SK-N-SH (cell line): ENCODE measurements around the gene VPS13C. TPM values are rescaled to one million over a fixed set of nuclear protein-coding genes. Genes with fewer than 3 reads are reported as not detected.

ENCODE experiments used
- CTCF ChIA-PET: fragments of 300-600, 350-600 bp; formaldehyde crosslinking; extraction: SDS; loops from one replicate; lab custom pipeline; 2021; lab: Yijun Ruan, JAX
- POLR2A ChIA-PET: fragments of 350-600 bp; sonication (Branson Sonifier 250); formaldehyde crosslinking; extraction: SDS; loops from one replicate; lab custom pipeline; 2020; ENCODE audit warnings: antibody characterized with exemption, inconsistent platforms; lab: Yijun Ruan, JAX
- DNase-seq: peaks from one replicate; pipeline ENCODE4 v3.0.0; 2012
- H2AFZ ChIP-seq: fragments of 200-600 bp; sonication (generic); 2 replicates; pipeline ENCODE4 v1.8.1; 2016; ENCODE audit warnings: antibody characterized with exemption, mild to moderate bottlenecking, low read depth
- H3F3A ChIP-seq: fragments of 200-600 bp; sonication (generic); replicated peaks from 2 replicates; pipeline ENCODE3; 2016; ENCODE audit warnings: antibody characterized with exemption, mild to moderate bottlenecking; ENCODE audit not compliant: insufficient read depth
- H3K27ac ChIP-seq, 2 experiments: fragments of 200-500 bp in 1 of 2; fragments of 200-600 bp in 1 of 2; sonication (Bioruptor generic) in 1 of 2; sonication (generic), shearing (Covaris generic) in 1 of 2; 2 replicates each; pipeline versions ENCODE4 v1.5.1 to v1.6.1; 2014 to 2016; ENCODE audit warnings: low read depth in 2 of 2, inconsistent platforms in 1 of 2, low read length in 1 of 2, mild to moderate bottlenecking in 1 of 2, mixed read lengths in 1 of 2
- H3K27me3 ChIP-seq: fragments of 200-600 bp; sonication (generic), shearing (Covaris generic); 2 replicates; pipeline ENCODE4 v1.6.1; 2016; ENCODE audit warnings: mixed run types; ENCODE audit not compliant: insufficient read depth
- H3K36me3 ChIP-seq, 2 experiments: fragments of 200-500 bp in 1 of 2; fragments of 200-600 bp in 1 of 2; sonication (Bioruptor generic) in 1 of 2; sonication (generic) in 1 of 2; replicated peaks in 1 of 2; 2 replicates each; pipeline versions ENCODE3 to v1.5.1; 2014 to 2016; ENCODE audit warnings: low read length in 1 of 2, mild to moderate bottlenecking in 1 of 2; ENCODE audit not compliant: insufficient read depth in 2 of 2, control insufficient read depth in 1 of 2
- H3K4me1 ChIP-seq, 2 experiments: fragments of 200-500 bp in 1 of 2; fragments of 200-600 bp in 1 of 2; sonication (Bioruptor generic) in 1 of 2; sonication (generic), shearing (Covaris generic) in 1 of 2; 2 replicates each; pipeline versions ENCODE4 v1.5.1 to v1.6.1; 2014 to 2016; ENCODE audit warnings: low read depth in 1 of 2, low read length in 1 of 2, mixed run types in 1 of 2; ENCODE audit not compliant: insufficient read depth in 2 of 2, control insufficient read depth in 1 of 2
- H3K4me2 ChIP-seq: fragments of 200-600 bp; sonication (generic), shearing (Covaris generic); 2 replicates; pipeline ENCODE4 v1.6.1; 2017; ENCODE audit warnings: mixed run types
- H3K4me3 ChIP-seq, 2 experiments: fragments of 200-500 bp in 1 of 2; fragments of 200-600 bp in 1 of 2; sonication (Bioruptor generic) in 1 of 2; sonication (generic), shearing (Covaris generic) in 1 of 2; 2 replicates each; pipeline versions ENCODE4 v1.5.1 to v1.8.1; 2014 to 2016; ENCODE audit warnings: low read depth in 2 of 2, inconsistent platforms in 1 of 2, low read length in 1 of 2, mild to moderate bottlenecking in 1 of 2, mixed read lengths in 1 of 2, moderate library complexity in 1 of 2
- H3K79me2 ChIP-seq: fragments of 200-600 bp; sonication (generic); 2 replicates; pipeline ENCODE4 v1.8.1; 2017; ENCODE audit warnings: mild to moderate bottlenecking; ENCODE audit not compliant: insufficient read depth
- H3K9ac ChIP-seq: fragments of 200-600 bp; sonication (generic); 2 replicates; pipeline ENCODE4 v1.6.1; 2017; ENCODE audit warnings: mixed run types
- H3K9me2 ChIP-seq: fragments of 200-600 bp; sonication (generic); 2 replicates; pipeline ENCODE4 v1.6.1; 2017; ENCODE audit warnings: mixed run types
- H3K9me3 ChIP-seq: fragments of 200-600 bp; sonication (generic); 2 replicates; pipeline ENCODE4 v1.6.1; 2017; ENCODE audit warnings: mixed run types, mild to moderate bottlenecking, moderate library complexity
- H4K20me1 ChIP-seq: fragments of 200-600 bp; sonication (generic); 2 replicates; pipeline ENCODE4 v1.6.1; 2017; ENCODE audit warnings: mild to moderate bottlenecking, mixed run types; ENCODE audit not compliant: insufficient read depth
- EP300 ChIP-seq, 2 experiments: IDR thresholded peaks; 2 replicates each; pipeline versions ENCODE4 v1.4.0 to v1.6.1; 2012; ENCODE audit warnings: borderline replicate concordance in 1 of 2, low read depth in 1 of 2, low read length in 1 of 2
- EZH2phosphoT487 ChIP-seq: fragments of 200-600 bp; sonication (generic); IDR thresholded peaks from 2 replicates; pipeline ENCODE4 v1.6.1; 2017; ENCODE audit warnings: low read depth, mixed run types, mild to moderate bottlenecking, antibody characterized with exemption, moderate library complexity, borderline replicate concordance
- FOSL2 ChIP-seq: IDR thresholded peaks from 2 replicates; pipeline ENCODE4 v1.4.0; 2012; ENCODE audit warnings: low read depth, mild to moderate bottlenecking, moderate library complexity, borderline replicate concordance
- FOXJ3 ChIP-seq: sonication (generic); formaldehyde crosslinking; IDR thresholded peaks from 2 replicates; pipeline ENCODE4 v1.5.1; 2020; ENCODE audit warnings: mild to moderate bottlenecking, missing genetic modification reagents
- FOXM1 ChIP-seq: IDR thresholded peaks from 2 replicates; pipeline ENCODE4 v1.4.0; 2012; ENCODE audit warnings: low read depth, mild to moderate bottlenecking
- GATA2 ChIP-seq: sonication (generic); formaldehyde crosslinking; IDR thresholded peaks from 2 replicates; pipeline ENCODE4 v1.5.0; 2020; ENCODE audit warnings: mild to moderate bottlenecking, missing genetic modification reagents
- JUND ChIP-seq: IDR thresholded peaks from 2 replicates; pipeline ENCODE4 v1.4.0; 2012
- MEF2A ChIP-seq: IDR thresholded peaks from 2 replicates; pipeline ENCODE4 v1.4.0; 2012; ENCODE audit warnings: low read depth, borderline replicate concordance
- NFIC ChIP-seq: IDR thresholded peaks from 2 replicates; pipeline ENCODE4 v1.4.0; 2012; ENCODE audit warnings: borderline replicate concordance
- NRF1 ChIP-seq: IDR thresholded peaks from 2 replicates; pipeline ENCODE4 v1.6.1; 2012; ENCODE audit warnings: low read depth, mild to moderate bottlenecking, low read length
- POLR2AphosphoS5 ChIP-seq: IDR thresholded peaks from 2 replicates; pipeline ENCODE4 v1.6.1; 2012; ENCODE audit warnings: low read depth, low read length
- RFX5 ChIP-seq: IDR thresholded peaks from 2 replicates; pipeline ENCODE4 v1.6.1; 2012; ENCODE audit warnings: mild to moderate bottlenecking, improper control_type of control experiment, low read length
- RXRA ChIP-seq: IDR thresholded peaks from 2 replicates; pipeline ENCODE4 v1.4.0; 2012; ENCODE audit warnings: low read depth, mild to moderate bottlenecking, borderline replicate concordance
- SIN3A ChIP-seq: IDR thresholded peaks from 2 replicates; pipeline ENCODE4 v1.6.1; 2012; ENCODE audit warnings: low read depth, mild to moderate bottlenecking, low read length, moderate library complexity, borderline replicate concordance
- TAF1 ChIP-seq: IDR thresholded peaks from 2 replicates; pipeline ENCODE4 v1.6.1; 2012; ENCODE audit warnings: low read depth, mild to moderate bottlenecking, low read length, moderate library complexity, borderline replicate concordance
- TCF12 ChIP-seq: IDR thresholded peaks from 2 replicates; pipeline ENCODE4 v1.4.0; 2012
- TEAD4 ChIP-seq: IDR thresholded peaks from 2 replicates; pipeline ENCODE4 v1.4.0; 2012; ENCODE audit warnings: mild to moderate bottlenecking, borderline replicate concordance; ENCODE audit not compliant: insufficient read depth
- USF1 ChIP-seq: IDR thresholded peaks from 2 replicates; pipeline ENCODE4 v1.4.0; 2012; ENCODE audit warnings: low read depth, borderline replicate concordance
- WGBS: methylation state at CpG from one replicate; pipeline ENCODE4 v1.1.6; 2017; ENCODE audit warnings: low lambda C conversion rate; 5-methylcytosine and 5-hydroxymethylcytosine counted together
- polyA plus RNA-seq, 3 experiments: library from polyadenylated mRNA; depleted of rRNA; stranded (reverse); fragments of >200 nt; gene quantifications; 2 replicates each; pipeline ENCODE4 v1.2.3, GENCODE V29; 2012
- TF ChIP-seq, protein P1 (sequence below): fragments of 150-350 bp; IDR thresholded peaks from 2 replicates; pipeline ENCODE4 v1.6.1; 2017; ENCODE audit warnings: antibody characterized with exemption, low read length, low read depth, borderline replicate concordance
- TF ChIP-seq, protein P2 (sequence below): IDR thresholded peaks from 2 replicates; pipeline ENCODE4; 2012
- TF ChIP-seq, protein P3 (sequence below): IDR thresholded peaks from 2 replicates; pipeline ENCODE4 v1.4.0; 2012; ENCODE audit warnings: low read depth
- TF ChIP-seq, protein P4 (sequence below): IDR thresholded peaks from 2 replicates; pipeline ENCODE4 v1.6.1; 2012; ENCODE audit warnings: mild to moderate bottlenecking, low read depth, low read length, moderate library complexity

VPS13C gene
- polyA plus RNA-seq, 1 of the 3 experiments (the other 2 are of a cell fraction), result 5.7 TPM

DNA sequence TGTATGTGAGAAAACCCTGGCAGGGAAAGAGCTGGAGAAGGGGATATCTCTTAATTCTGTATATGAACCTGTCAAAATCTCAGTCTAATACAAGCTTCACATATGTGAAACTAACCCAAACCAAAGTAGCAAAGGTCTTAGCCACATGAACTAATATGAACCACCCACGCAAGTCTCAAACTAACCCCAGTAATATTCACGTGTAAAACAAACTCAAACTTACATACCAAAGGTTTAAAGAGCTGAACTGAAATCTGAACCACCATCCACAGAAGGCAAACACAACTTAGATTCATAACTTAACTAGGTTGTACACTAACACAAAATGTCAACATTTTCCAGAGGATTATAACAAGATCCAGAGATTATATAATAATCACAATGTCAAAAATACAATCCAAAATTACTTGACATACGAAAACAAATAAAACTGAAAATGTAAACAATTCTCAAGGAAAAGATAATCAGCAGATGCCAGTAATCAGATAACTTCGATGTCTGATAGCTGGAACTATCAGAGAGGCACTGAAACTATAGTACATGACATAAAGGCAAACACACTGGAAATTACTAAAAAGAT lies 64.1 kb downstream of the VPS13C start:
- no peak for DNase-seq
- Histone ChIP-seq H3K27me3 (no peaks in the 10 kb centered on the region), H3K36me3 (peaks cover 24 to 45% of the 10 kb centered on the region in 2 experiments), H3K4me2 (no peak overlapping the region), H2AFZ (no peak overlapping the region), H3K9me3 (no peaks in the 10 kb centered on the region), H3K9me2 (no peaks in the 10 kb centered on the region), H3K4me1 (no peaks in the 10 kb centered on the region), H4K20me1 (no peaks in the 10 kb centered on the region), H3K4me3 (no peak overlapping the region), H3K79me2 (no peaks in the 10 kb centered on the region), H3K27ac (no peak overlapping the region), H3F3A (peaks cover 18% of the 10 kb centered on the region), H3K9ac (no peak overlapping the region)
- WGBS, result 90% methylated on average over 4 of the region's 4 CpGs
- ChIA-PET CTCF (interaction anchor here (0.9 kb wide), 1 partner anchor 54 kb away, joined by 3 read pairs; no protein-coding TSS in a partner anchor), POLR2A (no interaction called here)
- TF ChIP-seq FOXM1, result no peak
- TF ChIP-seq TAF1, result no peak
- no peak for TF ChIP-seq POLR2AphosphoS5

DNA sequence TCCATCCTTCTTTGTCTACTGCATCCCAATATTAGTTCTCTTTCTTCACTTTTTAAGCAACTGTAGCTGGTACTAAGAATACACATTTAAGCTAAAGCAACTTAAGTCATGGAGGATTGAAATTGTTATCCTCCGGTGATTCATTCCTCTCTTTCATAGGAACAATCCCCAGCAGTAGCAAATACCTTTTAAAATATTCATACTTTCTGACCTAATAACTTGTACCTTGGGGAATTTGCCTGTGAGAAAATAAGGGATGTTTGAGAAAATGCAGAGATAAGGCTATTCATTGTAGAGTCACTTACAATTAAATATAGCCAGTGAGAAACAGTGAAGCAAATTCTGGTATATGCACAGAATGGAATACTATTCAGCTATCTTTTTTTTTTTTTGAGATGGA lies 66.0 kb downstream of the VPS13C start:
- CTCF ChIA-PET, result no interaction called here
- Histone ChIP-seq H3F3A (peaks cover 21% of the 10 kb centered on the region), H3K4me3 (no peak overlapping the region), H3K9me3 (no peaks in the 10 kb centered on the region), H3K4me2 (no peak overlapping the region), H3K4me1 (no peaks in the 10 kb centered on the region), H3K36me3 (peaks cover 34 to 53% of the 10 kb centered on the region in 2 experiments), H3K27me3 (no peaks in the 10 kb centered on the region), H4K20me1 (no peaks in the 10 kb centered on the region), H3K27ac (peak overlapping the region in 1 of 2 experiments; percentile 36; a peak in 1 of 4 replicates), H3K9ac (no peak overlapping the region), H2AFZ (no peak overlapping the region), H3K9me2 (no peaks in the 10 kb centered on the region), H3K79me2 (no peaks in the 10 kb centered on the region)
- 84% methylated on average over 1 of the region's 1 CpG for WGBS
- POLR2A ChIA-PET, result no interaction called here
- no peak for DNase-seq
- TF ChIP-seq TEAD4 (no peak), JUND (peak; percentile 34), FOSL2 (peak; percentile 48; the same call in 1 of the 2 replicates), MEF2A (no peak), POLR2AphosphoS5 (no peak), RXRA (no peak), EP300 (IDR thresholded peaks at IDR 0.05; ENCODE audit: borderline replicate concordance in 1 of 2, low read depth in 1 of 2, low read length in 1 of 2) (no peak), RFX5 (no peak), TCF12 (peak; percentile 35; the same call in 1 of the 2 replicates), SIN3A (no peak), NRF1 (no peak), GATA2 (CRISPR knock-in tag) (no peak), FOXJ3 (CRISPR knock-in tag) (no peak), NFIC (no peak), USF1 (no peak), EZH2phosphoT487 (no peak)
- TF ChIP-seq, protein P1, sequence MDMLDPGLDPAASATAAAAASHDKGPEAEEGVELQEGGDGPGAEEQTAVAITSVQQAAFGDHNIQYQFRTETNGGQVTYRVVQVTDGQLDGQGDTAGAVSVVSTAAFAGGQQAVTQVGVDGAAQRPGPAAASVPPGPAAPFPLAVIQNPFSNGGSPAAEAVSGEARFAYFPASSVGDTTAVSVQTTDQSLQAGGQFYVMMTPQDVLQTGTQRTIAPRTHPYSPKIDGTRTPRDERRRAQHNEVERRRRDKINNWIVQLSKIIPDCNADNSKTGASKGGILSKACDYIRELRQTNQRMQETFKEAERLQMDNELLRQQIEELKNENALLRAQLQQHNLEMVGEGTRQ, result no peak
- TF ChIP-seq, protein P2, sequence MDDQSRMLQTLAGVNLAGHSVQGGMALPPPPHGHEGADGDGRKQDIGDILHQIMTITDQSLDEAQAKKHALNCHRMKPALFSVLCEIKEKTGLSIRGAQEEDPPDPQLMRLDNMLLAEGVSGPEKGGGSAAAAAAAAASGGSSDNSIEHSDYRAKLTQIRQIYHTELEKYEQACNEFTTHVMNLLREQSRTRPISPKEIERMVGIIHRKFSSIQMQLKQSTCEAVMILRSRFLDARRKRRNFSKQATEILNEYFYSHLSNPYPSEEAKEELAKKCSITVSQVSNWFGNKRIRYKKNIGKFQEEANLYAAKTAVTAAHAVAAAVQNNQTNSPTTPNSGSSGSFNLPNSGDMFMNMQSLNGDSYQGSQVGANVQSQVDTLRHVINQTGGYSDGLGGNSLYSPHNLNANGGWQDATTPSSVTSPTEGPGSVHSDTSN, result no peak
- TF ChIP-seq, protein P3, sequence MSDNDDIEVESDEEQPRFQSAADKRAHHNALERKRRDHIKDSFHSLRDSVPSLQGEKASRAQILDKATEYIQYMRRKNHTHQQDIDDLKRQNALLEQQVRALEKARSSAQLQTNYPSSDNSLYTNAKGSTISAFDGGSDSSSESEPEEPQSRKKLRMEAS, result no peak
- TF ChIP-seq, protein P4, sequence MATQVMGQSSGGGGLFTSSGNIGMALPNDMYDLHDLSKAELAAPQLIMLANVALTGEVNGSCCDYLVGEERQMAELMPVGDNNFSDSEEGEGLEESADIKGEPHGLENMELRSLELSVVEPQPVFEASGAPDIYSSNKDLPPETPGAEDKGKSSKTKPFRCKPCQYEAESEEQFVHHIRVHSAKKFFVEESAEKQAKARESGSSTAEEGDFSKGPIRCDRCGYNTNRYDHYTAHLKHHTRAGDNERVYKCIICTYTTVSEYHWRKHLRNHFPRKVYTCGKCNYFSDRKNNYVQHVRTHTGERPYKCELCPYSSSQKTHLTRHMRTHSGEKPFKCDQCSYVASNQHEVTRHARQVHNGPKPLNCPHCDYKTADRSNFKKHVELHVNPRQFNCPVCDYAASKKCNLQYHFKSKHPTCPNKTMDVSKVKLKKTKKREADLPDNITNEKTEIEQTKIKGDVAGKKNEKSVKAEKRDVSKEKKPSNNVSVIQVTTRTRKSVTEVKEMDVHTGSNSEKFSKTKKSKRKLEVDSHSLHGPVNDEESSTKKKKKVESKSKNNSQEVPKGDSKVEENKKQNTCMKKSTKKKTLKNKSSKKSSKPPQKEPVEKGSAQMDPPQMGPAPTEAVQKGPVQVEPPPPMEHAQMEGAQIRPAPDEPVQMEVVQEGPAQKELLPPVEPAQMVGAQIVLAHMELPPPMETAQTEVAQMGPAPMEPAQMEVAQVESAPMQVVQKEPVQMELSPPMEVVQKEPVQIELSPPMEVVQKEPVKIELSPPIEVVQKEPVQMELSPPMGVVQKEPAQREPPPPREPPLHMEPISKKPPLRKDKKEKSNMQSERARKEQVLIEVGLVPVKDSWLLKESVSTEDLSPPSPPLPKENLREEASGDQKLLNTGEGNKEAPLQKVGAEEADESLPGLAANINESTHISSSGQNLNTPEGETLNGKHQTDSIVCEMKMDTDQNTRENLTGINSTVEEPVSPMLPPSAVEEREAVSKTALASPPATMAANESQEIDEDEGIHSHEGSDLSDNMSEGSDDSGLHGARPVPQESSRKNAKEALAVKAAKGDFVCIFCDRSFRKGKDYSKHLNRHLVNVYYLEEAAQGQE, result no peak
